IMR-90 (cell line): ENCODE results near the gene NF1. TPM values are rescaled to one million over a fixed set of nuclear protein-coding genes. Genes with fewer than 3 reads are reported as not detected.

Experiments used
- ATAC-seq: fragments of 200-7000 bp; cut with Tn5 transposase; 2 replicates; pipeline ENCODE4 v1.9.1; 2020; ENCODE audit warnings: low read depth, mild to moderate bottlenecking, moderate library complexity
- BruUV-seq: library from RNA; stranded (reverse); fragments of 400-500 nt; replicated peaks from 2 replicates; lab custom pipeline; 2021; lab: Mats Ljungman, UMichigan
- CTCF ChIA-PET: fragments of 300-600 bp; formaldehyde crosslinking; extraction: SDS; loops from one replicate; lab custom pipeline; 2021; ENCODE audit warnings: antibody characterized with exemption; lab: Yijun Ruan, JAX
- POLR2A ChIA-PET: fragments of 300-600 bp; sonication (Branson Sonifier 250); formaldehyde crosslinking; loops from one replicate; lab custom pipeline; 2022; ENCODE audit warnings: antibody characterized with exemption; ENCODE audit not compliant: unreplicated experiment; lab: Charles Lee
- DNase-seq: peaks from one replicate; pipeline ENCODE4 v3.0.0; 2013
- H2AFZ ChIP-seq: replicated peaks from 2 replicates; pipeline ENCODE3; 2013; ENCODE audit warnings: low read length, mild to moderate bottlenecking; ENCODE audit not compliant: poor library complexity
- H2AK5ac ChIP-seq: 2 replicates; pipeline ENCODE4 v1.6.1; 2013; ENCODE audit warnings: low read depth, low read length, inconsistent platforms
- H2AK9ac ChIP-seq: replicated peaks from 2 replicates; pipeline ENCODE3; 2013; ENCODE audit warnings: mild to moderate bottlenecking, low read depth, low read length, moderate library complexity; ENCODE audit not compliant: poor library complexity
- H2BK120ac ChIP-seq: 2 replicates; pipeline ENCODE4 v1.6.1; 2013; ENCODE audit warnings: low read depth, low read length, inconsistent platforms
- H2BK15ac ChIP-seq: 3 replicates; pipeline ENCODE4 v1.6.1; 2013; ENCODE audit warnings: low read depth, low read length, inconsistent platforms
- H2BK20ac ChIP-seq: 2 replicates; pipeline ENCODE4 v1.6.1; 2013; ENCODE audit warnings: low read depth, mild to moderate bottlenecking, inconsistent platforms, low read length, moderate library complexity
- H2BK5ac ChIP-seq: 2 replicates; pipeline ENCODE4 v1.6.1; 2013; ENCODE audit warnings: mild to moderate bottlenecking, low read depth, low read length, inconsistent platforms; ENCODE audit not compliant: poor library complexity, severe bottlenecking
- H3K14ac ChIP-seq: replicated peaks from 2 replicates; pipeline ENCODE4 v1.6.1; 2013; ENCODE audit warnings: low read depth, low read length, inconsistent platforms
- H3K18ac ChIP-seq: 2 replicates; pipeline ENCODE4 v1.6.1; 2013; ENCODE audit warnings: low read depth, low read length, control low read depth
- H3K23ac ChIP-seq: 2 replicates; pipeline ENCODE4 v1.6.1; 2013; ENCODE audit warnings: low read depth, low read length, inconsistent platforms
- H3K27ac ChIP-seq: 2 replicates; pipeline ENCODE4 v1.5.1; 2013; ENCODE audit warnings: mild to moderate bottlenecking, control low read depth, low read length; ENCODE audit not compliant: insufficient read depth
- H3K27me3 ChIP-seq: 2 replicates; pipeline ENCODE4 v1.6.1; 2013; ENCODE audit warnings: low read length; ENCODE audit not compliant: control insufficient read depth, insufficient read depth
- H3K36me3 ChIP-seq: 2 replicates; pipeline ENCODE4 v1.6.1; 2013; ENCODE audit warnings: low read length, mixed read lengths; ENCODE audit not compliant: control insufficient read depth, insufficient read depth
- H3K4ac ChIP-seq: 2 replicates; pipeline ENCODE4 v1.6.1; 2013; ENCODE audit warnings: low read depth, low read length, inconsistent platforms
- H3K4me1 ChIP-seq: 2 replicates; pipeline ENCODE4 v1.6.1; 2013; ENCODE audit warnings: low read length, mixed read lengths; ENCODE audit not compliant: control insufficient read depth, insufficient read depth
- H3K4me2 ChIP-seq: 2 replicates; pipeline ENCODE4 v1.6.1; 2013; ENCODE audit warnings: low read depth, mild to moderate bottlenecking, control low read depth, low read length, moderate library complexity
- H3K4me3 ChIP-seq: 2 replicates; pipeline ENCODE4 v1.5.1; 2013; ENCODE audit warnings: low read depth, mild to moderate bottlenecking, control low read depth, low read length, moderate library complexity; ENCODE audit not compliant: insufficient read depth
- H3K56ac ChIP-seq: 2 replicates; pipeline ENCODE4 v1.6.1; 2013; ENCODE audit warnings: low read length, inconsistent platforms; ENCODE audit not compliant: insufficient read depth; ENCODE audit errors: extremely low read depth
- H3K79me1 ChIP-seq, 2 experiments: 2 replicates each; pipeline ENCODE4 v1.6.1; 2013; ENCODE audit warnings: low read length in 2 of 2, inconsistent platforms in 1 of 2, low read depth in 1 of 2
- H3K9ac ChIP-seq: 2 replicates; pipeline ENCODE4 v1.6.1; 2013; ENCODE audit warnings: low read depth, low read length, control low read depth
- H3K9me1 ChIP-seq: 2 replicates; pipeline ENCODE4 v1.6.1; 2013; ENCODE audit warnings: low read length, inconsistent platforms; ENCODE audit not compliant: insufficient read depth
- H3K9me3 ChIP-seq: 2 replicates; pipeline ENCODE4 v1.6.1; 2013; ENCODE audit warnings: low read length; ENCODE audit not compliant: control insufficient read depth, insufficient read depth
- H4K20me1 ChIP-seq: 2 replicates; pipeline ENCODE4 v1.6.1; 2013; ENCODE audit warnings: low read length, inconsistent platforms; ENCODE audit not compliant: insufficient read depth
- H4K5ac ChIP-seq: 2 replicates; pipeline ENCODE4 v1.6.1; 2013; ENCODE audit warnings: mild to moderate bottlenecking, low read depth, low read length, control low read depth
- H4K8ac ChIP-seq, 2 experiments: 2 replicates each; pipeline ENCODE4 v1.6.1; 2013; ENCODE audit warnings: low read depth in 2 of 2, low read length in 2 of 2, control low read depth in 1 of 2, inconsistent platforms in 1 of 2
- H4K91ac ChIP-seq: 2 replicates; pipeline ENCODE4 v1.6.1; 2013; ENCODE audit warnings: low read depth, low read length, inconsistent platforms; ENCODE audit not compliant: insufficient read depth
- WGBS, 2 experiments: methylation state at CpG; one replicate each; pipeline versions ENCODE4 v1.1.5 to v1.1.7; 2013; ENCODE audit warnings: missing lambda C conversion rate in 2 of 2; ENCODE audit not compliant: insufficient read length in 1 of 2; ENCODE audit errors: extremely low coverage in 2 of 2; 5-methylcytosine and 5-hydroxymethylcytosine counted together
- dilution Hi-C: fragments of 300-500 bp; cut with HindIII; formaldehyde crosslinking; loops from one replicate; pipeline ENCODE4 v1.14.3; 2018; ENCODE audit warnings: low sequenced_read_pairs; ENCODE audit not compliant: unreplicated experiment
- in situ Hi-C: fragments of 300-500 bp; cut with MboI; formaldehyde crosslinking; loops from 3 replicates; pipeline ENCODE4 v1.14.3; 2019; ENCODE audit warnings: low sequenced_read_pairs, inconsistent platforms, mixed read lengths
- intact Hi-C: fragments of 100-400 bp; cut with micrococcal nuclease; formaldehyde crosslinking; loops from 2 replicates; pipeline ENCODE4 v1.10.0; 2022
- polyA plus RNA-seq, 3 experiments: library from polyadenylated mRNA; depleted of rRNA; stranded (reverse); fragments of >200 nt; gene quantifications; 2 replicates each; pipeline ENCODE4 v1.2.3, GENCODE V29; 2012; ENCODE audit warnings: low replicate concordance in 1 of 3
- total RNA-seq: library from RNA; depleted of rRNA; stranded (reverse); fragments of >200 nt; gene quantifications from 2 replicates; pipeline ENCODE4 v1.2.3, GENCODE V29; 2012
- TF ChIP-seq, protein P1 (sequence below): fragments of 150-350 bp; IDR thresholded peaks from 2 replicates; pipeline ENCODE4 v1.6.1; 2016; ENCODE audit warnings: low read depth, mild to moderate bottlenecking, low read length, moderate library complexity, borderline replicate concordance

Gene NF1
- total and polyA plus RNA-seq, 2 of the 4 experiments (the other 2 are of a cell fraction) = 17.9 to 48.6 TPM

DNA sequence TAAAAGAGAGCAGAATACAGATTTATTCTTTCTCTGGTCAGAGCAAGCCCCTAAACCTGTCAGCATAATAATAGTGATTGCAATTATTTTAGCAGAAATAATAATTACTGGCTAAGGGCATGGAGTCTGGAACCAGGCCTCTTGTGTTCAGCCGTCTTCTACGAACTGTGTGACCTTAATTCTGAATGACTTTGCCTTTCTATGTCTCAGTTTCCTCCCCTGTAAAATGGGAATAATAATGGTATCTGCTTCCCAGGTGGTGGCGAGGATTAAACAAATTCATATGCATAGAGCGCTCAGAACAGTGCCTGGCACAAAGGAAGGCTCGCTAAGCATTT, 330.1 kb downstream of the NF1 start:
- dilution Hi-C loops (no loop called here), intact Hi-C loops (no loop called here), in situ Hi-C loops (no loop called here)
- H2BK20ac ChIP-seq = no peak overlapping the region
- H3K36me3 ChIP-seq = no peaks in the 10 kb centered on the region
- H3K56ac ChIP-seq = no peak overlapping the region
- H3K23ac ChIP-seq = no peak overlapping the region
- H4K8ac ChIP-seq = no peak overlapping the region
- no peak overlapping the region for H3K27ac ChIP-seq
- ChIA-PET POLR2A (no interaction called here), CTCF (no interaction called here)
- no peak overlapping the region for H2BK120ac ChIP-seq
- H3K9ac ChIP-seq = no peak overlapping the region
- DNase-seq (no peak), ATAC-seq (no peak)
- H4K5ac ChIP-seq = no peak overlapping the region
- H3K9me3 ChIP-seq = peaks cover 2% of the 10 kb centered on the region
- H2BK15ac ChIP-seq = no peak overlapping the region
- no peak overlapping the region for H3K4me2 ChIP-seq
- H3K14ac ChIP-seq = no peak overlapping the region
- H3K9me1 ChIP-seq = no peaks in the 10 kb centered on the region
- H2AK9ac ChIP-seq = no peak overlapping the region
- WGBS, 2 experiments = 25% methylated on average over 2 of the region's 5 CpGs; no CpG with 5 or more reads in 1 of the 2 experiments
- no peak overlapping the region for H2AK5ac ChIP-seq
- H3K4me1 ChIP-seq = no peaks in the 10 kb centered on the region; the same call in 1 of the 2 replicates
- no peaks in the 10 kb centered on the region for H3K79me1 ChIP-seq
- H2AFZ ChIP-seq = no peak overlapping the region
- H2BK5ac ChIP-seq = no peak overlapping the region
- no peak overlapping the region for H3K4ac ChIP-seq
- no peak overlapping the region for H3K4me3 ChIP-seq
- no peak overlapping the region for H4K91ac ChIP-seq
- peaks cover 37% of the 10 kb centered on the region for H3K27me3 ChIP-seq
- BruUV-seq = no TSS peak
- H3K18ac ChIP-seq = no peak overlapping the region
- TF ChIP-seq, protein P1, sequence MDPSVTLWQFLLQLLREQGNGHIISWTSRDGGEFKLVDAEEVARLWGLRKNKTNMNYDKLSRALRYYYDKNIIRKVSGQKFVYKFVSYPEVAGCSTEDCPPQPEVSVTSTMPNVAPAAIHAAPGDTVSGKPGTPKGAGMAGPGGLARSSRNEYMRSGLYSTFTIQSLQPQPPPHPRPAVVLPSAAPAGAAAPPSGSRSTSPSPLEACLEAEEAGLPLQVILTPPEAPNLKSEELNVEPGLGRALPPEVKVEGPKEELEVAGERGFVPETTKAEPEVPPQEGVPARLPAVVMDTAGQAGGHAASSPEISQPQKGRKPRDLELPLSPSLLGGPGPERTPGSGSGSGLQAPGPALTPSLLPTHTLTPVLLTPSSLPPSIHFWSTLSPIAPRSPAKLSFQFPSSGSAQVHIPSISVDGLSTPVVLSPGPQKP = no peak
- no peaks in the 10 kb centered on the region for H4K20me1 ChIP-seq
